OCI-LY3 (cell line): ENCODE results near the gene NXPE3.

Source experiments
- H2AFZ ChIP-seq: fragments of 200-600, 300-600 bp; shearing (Covaris generic); 2 replicates; pipeline ENCODE4 v1.6.0; 2014; ENCODE audit warnings: antibody characterized with exemption, low read depth, low read length
- H3K27ac ChIP-seq: fragments of 200-600, 300-600 bp; sonication (generic); 2 replicates; pipeline ENCODE4 v1.5.1; 2014; ENCODE audit warnings: mild to moderate bottlenecking, low read length, moderate library complexity, mixed read lengths
- H3K27me3 ChIP-seq: fragments of 200-600, 300-600 bp; sonication (generic); 2 replicates; pipeline ENCODE4 v1.6.1; 2014; ENCODE audit warnings: low read depth, low read length, mixed read lengths
- H3K36me3 ChIP-seq: fragments of 200-600, 300-600 bp; sonication (generic); replicated peaks from 2 replicates; pipeline ENCODE3; 2014; ENCODE audit warnings: low read depth, low read length, mixed read lengths
- H3K4me1 ChIP-seq: fragments of 300-600, 200-600 bp; sonication (generic); 2 replicates; pipeline ENCODE4 v1.6.1; 2014; ENCODE audit warnings: low read length, mixed read lengths
- H3K4me2 ChIP-seq: fragments of 200-600, 300-600 bp; sonication (generic); 2 replicates; pipeline ENCODE4 v1.6.1; 2014; ENCODE audit warnings: low read length, mixed read lengths
- H3K4me3 ChIP-seq: fragments of 300-600, 200-600 bp; sonication (generic); 2 replicates; pipeline ENCODE4 v1.5.1; 2014; ENCODE audit warnings: antibody characterized with exemption, mild to moderate bottlenecking, low read length, moderate library complexity
- H3K79me2 ChIP-seq: fragments of 300-600, 200-600 bp; shearing (Covaris generic); 2 replicates; pipeline ENCODE4 v1.6.1; 2014; ENCODE audit warnings: mild to moderate bottlenecking, low read length, mixed read lengths
- H3K9ac ChIP-seq: fragments of 300-600, 200-600 bp; shearing (Covaris generic); 2 replicates; pipeline ENCODE4 v1.6.0; 2014; ENCODE audit warnings: mild to moderate bottlenecking, low read length, moderate library complexity
- H3K9me3 ChIP-seq: fragments of 200-600, 300-600 bp; shearing (Covaris generic); 2 replicates; pipeline ENCODE4 v1.6.1; 2014; ENCODE audit warnings: low read length, mixed read lengths; ENCODE audit not compliant: insufficient read depth
- H4K20me1 ChIP-seq: fragments of 200-600, 300-600 bp; sonication (generic); 2 replicates; pipeline ENCODE4 v1.6.1; 2016; ENCODE audit warnings: low read length, mixed read lengths; ENCODE audit not compliant: insufficient read depth
- EZH2phosphoT487 ChIP-seq: fragments of 200-600 bp; shearing (Covaris generic); IDR thresholded peaks from 2 replicates; pipeline ENCODE4 v1.6.1; 2018; ENCODE audit warnings: antibody characterized with exemption, mixed run types, low read depth
- TF ChIP-seq, protein P1 (sequence below): fragments of 200-600, 300-600 bp; sonication (generic); IDR thresholded peaks from 2 replicates; pipeline ENCODE4 v1.5.1; 2014; ENCODE audit warnings: antibody characterized with exemption, low read length, low read depth

NXPE3 gene

DNA sequence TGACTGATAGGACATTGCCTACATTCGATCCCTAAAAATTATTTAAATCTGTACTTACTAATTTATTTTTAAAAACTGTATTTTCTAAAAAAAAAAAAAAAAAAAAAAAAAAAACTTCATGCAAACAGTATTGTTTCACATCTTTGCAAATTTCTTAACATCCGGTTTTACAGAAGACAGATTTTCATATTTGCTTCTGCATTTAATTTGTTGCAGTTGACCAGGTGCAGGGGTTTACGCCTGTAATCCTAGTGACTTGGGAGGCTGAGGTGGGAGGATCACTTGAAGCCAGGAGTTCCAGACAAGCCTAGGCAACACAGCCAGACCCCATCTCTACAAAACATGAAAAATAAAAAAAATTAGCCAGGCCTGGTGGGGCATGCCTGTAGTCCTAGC is 63.9 kb downstream of the NXPE3 start:
- Histone ChIP-seq H3K9ac (no peak overlapping the region), H3K4me2 (no peak overlapping the region), H3K9me3 (no peaks in the 10 kb centered on the region), H3K27me3 (no peaks in the 10 kb centered on the region), H3K36me3 (peaks cover 64% of the 10 kb centered on the region), H2AFZ (no peak overlapping the region), H3K27ac (no peak overlapping the region), H3K4me3 (no peak overlapping the region), H4K20me1 (peaks cover 48% of the 10 kb centered on the region), H3K79me2 (peaks cover 97% of the 10 kb centered on the region), H3K4me1 (peaks cover 29% of the 10 kb centered on the region)
- no peak for TF ChIP-seq EZH2phosphoT487
- TF ChIP-seq, protein P1, sequence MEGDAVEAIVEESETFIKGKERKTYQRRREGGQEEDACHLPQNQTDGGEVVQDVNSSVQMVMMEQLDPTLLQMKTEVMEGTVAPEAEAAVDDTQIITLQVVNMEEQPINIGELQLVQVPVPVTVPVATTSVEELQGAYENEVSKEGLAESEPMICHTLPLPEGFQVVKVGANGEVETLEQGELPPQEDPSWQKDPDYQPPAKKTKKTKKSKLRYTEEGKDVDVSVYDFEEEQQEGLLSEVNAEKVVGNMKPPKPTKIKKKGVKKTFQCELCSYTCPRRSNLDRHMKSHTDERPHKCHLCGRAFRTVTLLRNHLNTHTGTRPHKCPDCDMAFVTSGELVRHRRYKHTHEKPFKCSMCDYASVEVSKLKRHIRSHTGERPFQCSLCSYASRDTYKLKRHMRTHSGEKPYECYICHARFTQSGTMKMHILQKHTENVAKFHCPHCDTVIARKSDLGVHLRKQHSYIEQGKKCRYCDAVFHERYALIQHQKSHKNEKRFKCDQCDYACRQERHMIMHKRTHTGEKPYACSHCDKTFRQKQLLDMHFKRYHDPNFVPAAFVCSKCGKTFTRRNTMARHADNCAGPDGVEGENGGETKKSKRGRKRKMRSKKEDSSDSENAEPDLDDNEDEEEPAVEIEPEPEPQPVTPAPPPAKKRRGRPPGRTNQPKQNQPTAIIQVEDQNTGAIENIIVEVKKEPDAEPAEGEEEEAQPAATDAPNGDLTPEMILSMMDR = no peak

DNA sequence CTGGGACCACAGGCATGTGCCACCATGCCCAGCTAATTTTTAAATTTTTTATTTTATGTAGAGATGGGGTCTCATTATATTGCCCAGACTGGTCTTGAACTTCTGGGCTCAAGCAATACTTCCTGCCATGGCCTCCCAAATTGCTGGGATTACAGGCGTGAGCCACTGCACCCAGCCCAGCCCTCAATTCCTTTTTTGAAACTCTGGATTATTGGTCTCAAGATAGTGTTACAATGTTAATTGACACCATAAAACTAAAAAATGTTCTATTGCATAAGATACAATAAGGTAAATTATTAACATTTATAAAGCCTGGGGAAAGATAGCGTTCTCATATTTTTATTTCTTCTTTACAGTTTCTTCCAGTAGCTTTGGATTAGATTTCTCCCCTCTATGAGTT is 66.4 kb downstream of the NXPE3 start:
- peaks cover 30% of the 10 kb centered on the region for H3K4me1 ChIP-seq
- no peaks in the 10 kb centered on the region for H3K9me3 ChIP-seq
- H3K4me2 ChIP-seq = no peak overlapping the region
- no peak overlapping the region for H3K9ac ChIP-seq
- H3K27ac ChIP-seq = no peak overlapping the region
- H3K79me2 ChIP-seq = peaks cover 95% of the 10 kb centered on the region
- no peak overlapping the region for H3K4me3 ChIP-seq
- H3K27me3 ChIP-seq = no peaks in the 10 kb centered on the region
- no peak overlapping the region for H2AFZ ChIP-seq
- H3K36me3 ChIP-seq = peaks cover 60% of the 10 kb centered on the region
- TF ChIP-seq, protein P1 = no peak
- no peak for TF ChIP-seq EZH2phosphoT487
- peaks cover 46% of the 10 kb centered on the region for H4K20me1 ChIP-seq

DNA sequence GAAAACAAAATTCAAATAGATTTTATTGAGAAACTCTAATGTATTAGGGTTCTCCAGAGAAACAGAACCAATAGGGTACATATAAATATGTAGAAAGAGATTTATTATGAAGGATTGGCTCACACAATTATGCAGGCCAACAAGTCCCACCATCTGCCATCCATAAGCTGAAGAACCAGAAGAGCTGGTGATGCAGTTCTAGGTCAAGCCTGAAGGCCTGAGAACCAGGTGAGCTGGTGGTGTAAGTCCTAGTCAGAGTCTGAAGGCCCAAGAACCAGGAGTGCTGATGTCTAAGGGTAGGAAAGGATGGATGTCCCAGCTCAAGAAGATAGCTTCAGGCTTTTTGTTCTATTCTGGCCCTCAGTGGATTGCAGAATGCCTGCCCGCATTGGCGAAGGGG is 67.7 kb downstream of the NXPE3 start:
- H3K79me2 ChIP-seq = peaks cover 95% of the 10 kb centered on the region
- no peak overlapping the region for H3K4me3 ChIP-seq
- peaks cover 47% of the 10 kb centered on the region for H4K20me1 ChIP-seq
- H2AFZ ChIP-seq = no peak overlapping the region
- no peak overlapping the region for H3K9ac ChIP-seq
- H3K27me3 ChIP-seq = no peaks in the 10 kb centered on the region
- peaks cover 33% of the 10 kb centered on the region for H3K4me1 ChIP-seq
- H3K9me3 ChIP-seq = no peaks in the 10 kb centered on the region
- no peak overlapping the region for H3K4me2 ChIP-seq
- H3K27ac ChIP-seq = peak overlapping the region; percentile 5; the same call in 1 of the 2 replicates
- TF ChIP-seq, protein P1 = no peak
- TF ChIP-seq EZH2phosphoT487 = no peak
- H3K36me3 ChIP-seq = peaks cover 60% of the 10 kb centered on the region

DNA sequence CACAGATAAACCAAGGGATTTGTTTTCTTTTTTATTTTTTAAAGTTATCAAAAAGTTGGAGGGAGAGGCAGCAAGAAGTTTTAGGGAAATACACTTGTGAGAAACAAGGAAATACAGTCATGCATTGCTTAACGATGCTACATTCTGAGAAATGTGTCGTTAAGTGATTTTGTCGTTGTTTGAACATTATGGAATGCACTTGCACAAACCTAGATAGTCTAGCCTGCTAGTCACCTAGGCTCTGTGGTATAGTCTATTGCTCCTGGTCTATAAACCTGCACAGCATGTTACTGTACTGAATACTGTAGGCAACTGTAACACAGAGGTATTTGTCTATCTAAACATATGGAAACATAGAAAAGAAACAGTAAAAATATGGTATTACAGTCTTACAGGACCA is 68.3 kb downstream of the NXPE3 start:
- H3K4me2 ChIP-seq = no peak overlapping the region
- H3K27ac ChIP-seq = peak overlapping the region; percentile 5; the same call in 1 of the 2 replicates
- H3K36me3 ChIP-seq = peaks cover 60% of the 10 kb centered on the region
- peaks cover 47% of the 10 kb centered on the region for H4K20me1 ChIP-seq
- H3K9ac ChIP-seq = no peak overlapping the region
- peaks cover 36% of the 10 kb centered on the region for H3K4me1 ChIP-seq
- H3K79me2 ChIP-seq = peaks cover 95% of the 10 kb centered on the region
- TF ChIP-seq EZH2phosphoT487 = no peak
- TF ChIP-seq, protein P1 = no peak
- H3K27me3 ChIP-seq = no peaks in the 10 kb centered on the region
- H3K4me3 ChIP-seq = no peak overlapping the region
- no peaks in the 10 kb centered on the region for H3K9me3 ChIP-seq
- no peak overlapping the region for H2AFZ ChIP-seq
